ENCODE data around the gene SEZ6L. TPM values are rescaled to one million over a fixed set of nuclear protein-coding genes. Genes with fewer than 3 reads are reported as not detected.

SEZ6L gene
- polyA plus RNA-seq, 3 donors = 0.15 to 0.30 (median 0.20) TPM

- peak in 3 of 11 donors; percentile 9 to 40 (median 17) for DNase-seq (ENCODE audit: extremely low read depth in 1 of 11, low read depth in 9 of 11, low spot score in 4 of 11)
These were observed 1.7 kb downstream of the SEZ6L start for GRCh38 chr22:26170795-26171580.

- DNase-seq (ENCODE audit: extremely low read depth in 1 of 11, low read depth in 9 of 11, low spot score in 4 of 11) = no peak
These were observed 3.2 kb downstream of the SEZ6L start for GRCh38 chr22:26172389-26172990.

GRCh38 chr22:26174280-26174679 is 5.0 kb downstream of the SEZ6L start:
- no peak for DNase-seq (ENCODE audit: extremely low read depth in 1 of 11, low read depth in 9 of 11, low spot score in 4 of 11)

- peak in 2 of 11 donors; percentile 19 to 21 for DNase-seq (ENCODE audit: extremely low read depth in 1 of 11, low read depth in 9 of 11, low spot score in 4 of 11)
These were observed 13.5 kb downstream of the SEZ6L start for GRCh38 chr22:26182723-26183122.

- DNase-seq (ENCODE audit: extremely low read depth in 1 of 11, low read depth in 9 of 11, low spot score in 4 of 11) = no peak
These were observed 15.9 kb downstream of the SEZ6L start for GRCh38 chr22:26185190-26185589.

- no peak for DNase-seq (ENCODE audit: extremely low read depth in 1 of 11, low read depth in 9 of 11, low spot score in 4 of 11)
These were observed 19.1 kb downstream of the SEZ6L start for GRCh38 chr22:26188341-26188740.

GRCh38 chr22:26194313-26194712 is 25.1 kb downstream of the SEZ6L start:
- no peak for DNase-seq (ENCODE audit: extremely low read depth in 1 of 11, low read depth in 9 of 11, low spot score in 4 of 11)

- no peak for DNase-seq (ENCODE audit: extremely low read depth in 1 of 11, low read depth in 9 of 11, low spot score in 4 of 11)
These were observed 25.6 kb downstream of the SEZ6L start for GRCh38 chr22:26194877-26195276.

- no peak for DNase-seq (ENCODE audit: extremely low read depth in 1 of 11, low read depth in 9 of 11, low spot score in 4 of 11)
These were observed 27.4 kb downstream of the SEZ6L start for GRCh38 chr22:26196657-26197056.

GRCh38 chr22:26197425-26197824 is 28.2 kb downstream of the SEZ6L start:
- no peak for DNase-seq (ENCODE audit: extremely low read depth in 1 of 11, low read depth in 9 of 11, low spot score in 4 of 11)

GRCh38 chr22:26199665-26200064 is 30.4 kb downstream of the SEZ6L start:
- no peak for DNase-seq (ENCODE audit: extremely low read depth in 1 of 11, low read depth in 9 of 11, low spot score in 4 of 11)

GRCh38 chr22:26202280-26202924 is 33.1 kb downstream of the SEZ6L start:
- DNase-seq (ENCODE audit: extremely low read depth in 1 of 11, low read depth in 9 of 11, low spot score in 4 of 11) = no peak

GRCh38 chr22:26205494-26205893 is 36.2 kb downstream of the SEZ6L start:
- DNase-seq (ENCODE audit: extremely low read depth in 1 of 11, low read depth in 9 of 11, low spot score in 4 of 11) = no peak

GRCh38 chr22:26210334-26210733 is 41.1 kb downstream of the SEZ6L start:
- no peak for DNase-seq (ENCODE audit: extremely low read depth in 1 of 11, low read depth in 9 of 11, low spot score in 4 of 11)

GRCh38 chr22:26213826-26214225 is 44.6 kb downstream of the SEZ6L start:
- DNase-seq (ENCODE audit: extremely low read depth in 1 of 11, low read depth in 9 of 11, low spot score in 4 of 11) = no peak

GRCh38 chr22:26214466-26214865 is 45.2 kb downstream of the SEZ6L start:
- no peak for DNase-seq (ENCODE audit: extremely low read depth in 1 of 11, low read depth in 9 of 11, low spot score in 4 of 11)

GRCh38 chr22:26215736-26216135 is 46.5 kb downstream of the SEZ6L start:
- DNase-seq (ENCODE audit: extremely low read depth in 1 of 11, low read depth in 9 of 11, low spot score in 4 of 11) = peak in 1 of 11 donors; percentile 2

GRCh38 chr22:26225207-26225606 is 55.9 kb downstream of the SEZ6L start:
- no peak for DNase-seq (ENCODE audit: extremely low read depth in 1 of 11, low read depth in 9 of 11, low spot score in 4 of 11)

- no peak for DNase-seq (ENCODE audit: extremely low read depth in 1 of 11, low read depth in 9 of 11, low spot score in 4 of 11)
These were observed 57.5 kb downstream of the SEZ6L start for GRCh38 chr22:26226538-26227297.

GRCh38 chr22:26229910-26230309 is 60.6 kb downstream of the SEZ6L start:
- no peak for DNase-seq (ENCODE audit: extremely low read depth in 1 of 11, low read depth in 9 of 11, low spot score in 4 of 11)

Data from renal cortex interstitium (tissue), 11 donors.